ENCODE data around the gene ELL.

Gene ELL

GRCh38 chr19:18522124-18522861 is 423 bp upstream of the ELL start:
- TF ChIP-seq RARB (CRISPR knock-in tag; IDR thresholded peaks at IDR 0.05): no peak
- no peak for TF ChIP-seq ZFP3 (CRISPR knock-in tag; IDR thresholded peaks at IDR 0.05)
- no peak for TF ChIP-seq CREB5 (CRISPR knock-in tag; IDR thresholded peaks at IDR 0.05; ENCODE audit: low read depth)
- no peak for TF ChIP-seq ISL1 (CRISPR knock-in tag; IDR thresholded peaks at IDR 0.05)
- no peak for TF ChIP-seq TSHZ2 (CRISPR knock-in tag; IDR thresholded peaks at IDR 0.05)
- no peak for TF ChIP-seq ZFP30 (CRISPR knock-in tag; IDR thresholded peaks at IDR 0.05)
- no peak for TF ChIP-seq BACH2 (CRISPR knock-in tag; IDR thresholded peaks at IDR 0.05; ENCODE audit: borderline replicate concordance)
- TF ChIP-seq ESRRG (CRISPR knock-in tag; IDR thresholded peaks at IDR 0.05): no peak
- no peak for TF ChIP-seq TCF4 (CRISPR knock-in tag; IDR thresholded peaks at IDR 0.05; ENCODE audit: borderline replicate concordance)
- TF ChIP-seq CSRNP3 (CRISPR knock-in tag; IDR thresholded peaks at IDR 0.05): no peak
- no peak for TF ChIP-seq ZNF70 (CRISPR knock-in tag; IDR thresholded peaks at IDR 0.05)
- TF ChIP-seq GLIS3 (CRISPR knock-in tag; IDR thresholded peaks at IDR 0.05): no peak
- no peak for TF ChIP-seq PPARA (CRISPR knock-in tag; IDR thresholded peaks at IDR 0.05; ENCODE audit: borderline replicate concordance)
- TF ChIP-seq TOX (CRISPR knock-in tag; IDR thresholded peaks at IDR 0.05; ENCODE audit: borderline replicate concordance): no peak
- no peak for TF ChIP-seq SNAI2 (CRISPR knock-in tag; IDR thresholded peaks at IDR 0.05)
- TF ChIP-seq ZNF565 (CRISPR knock-in tag; conservative IDR thresholded peaks at IDR 0.05; ENCODE audit: low read depth): no peak
- ATAC-seq: peak; percentile 94

- ATAC-seq: no peak
- no peak for TF ChIP-seq ZC3H10 (CRISPR knock-in tag; IDR thresholded peaks at IDR 0.05)
Measured at GRCh38 chr19:18520848-18521691, 800 bp downstream of the ELL start.

GRCh38 chr19:18519962-18520847 is 1.7 kb downstream of the ELL start:
- TF ChIP-seq TSHZ2 (CRISPR knock-in tag; IDR thresholded peaks at IDR 0.05): no peak
- peak; percentile 31 for ATAC-seq

Data from SK-N-SH treated with all-trans-retinoic acid at 6 μM for 48 hours (cell line).